GM15510 (cell line): ENCODE data around the gene FARS2.

Experiments
- POLR2A ChIP-seq: IDR thresholded peaks from 3 replicates; pipeline ENCODE4 v1.6.1; 2011; ENCODE audit warnings: borderline replicate concordance; ENCODE audit not compliant: insufficient read length; ENCODE audit errors: extremely low read depth

The FARS2 gene

DNA sequence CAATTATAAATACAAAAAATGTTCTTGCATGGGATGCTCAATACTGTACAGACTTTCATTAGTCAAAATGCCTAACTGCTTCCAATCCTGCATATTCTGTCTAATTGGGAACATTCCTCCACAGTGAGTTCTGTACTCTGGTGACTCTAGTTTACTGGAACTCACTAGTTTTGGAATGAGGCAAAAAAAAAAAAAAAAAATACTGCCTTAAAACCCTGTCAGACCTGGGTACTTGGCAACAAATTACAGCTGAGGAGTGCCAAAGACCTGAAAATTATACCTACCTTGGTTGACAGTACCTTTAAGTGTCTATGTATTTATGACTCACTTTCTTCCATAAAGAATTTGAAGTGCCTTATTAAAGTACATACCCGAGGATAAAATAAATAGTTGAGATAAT is 276.7 kb downstream of the FARS2 start:
- no peak for TF ChIP-seq POLR2A

DNA sequence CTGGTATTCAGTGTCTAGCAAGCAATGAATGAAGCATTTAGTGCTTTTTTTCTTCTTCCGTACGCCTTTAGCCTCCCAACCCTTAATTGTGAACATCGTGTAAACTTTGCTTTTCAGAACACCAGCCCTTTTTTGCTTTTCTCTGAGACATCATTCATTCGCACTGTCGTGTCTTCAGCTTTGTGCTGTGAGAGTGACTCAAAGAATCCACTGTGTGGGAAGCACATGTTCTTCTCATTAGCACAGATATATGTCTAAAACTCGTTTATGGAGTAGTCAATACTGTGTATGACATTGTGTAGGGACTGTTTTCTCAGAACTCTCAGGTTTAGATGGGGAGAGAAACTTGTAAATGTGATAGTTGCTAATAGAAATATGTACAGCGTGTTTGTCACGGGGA is 279.1 kb downstream of the FARS2 start:
- TF ChIP-seq POLR2A, result no peak

DNA sequence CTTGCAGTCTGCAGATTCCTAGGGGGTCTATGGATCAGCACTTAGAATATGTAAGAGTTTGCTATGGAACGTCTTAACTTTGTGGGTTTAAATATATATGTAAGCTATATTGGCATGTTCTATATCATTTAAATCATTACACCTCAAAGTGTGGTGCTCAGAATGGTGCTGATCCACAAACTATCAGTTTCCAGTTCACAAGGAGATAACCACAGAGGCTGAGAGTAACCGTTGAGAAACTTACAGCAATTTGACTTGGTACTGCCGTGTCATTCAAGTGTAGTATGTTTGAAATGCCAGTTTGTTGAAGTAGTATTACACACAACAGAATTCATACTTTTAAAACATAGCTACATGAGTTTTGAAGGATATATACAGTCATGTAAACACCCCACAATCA is 279.7 kb downstream of the FARS2 start:
- TF ChIP-seq POLR2A, result no peak

GRCh38 chr6:5541751-5542432 is 280.6 kb downstream of the FARS2 start:
- TF ChIP-seq POLR2A, result no peak

GRCh38 chr6:5547556-5547955 is 286.2 kb downstream of the FARS2 start:
- TF ChIP-seq POLR2A, result no peak

GRCh38 chr6:5550631-5551030 is 289.3 kb downstream of the FARS2 start:
- no peak for TF ChIP-seq POLR2A

DNA sequence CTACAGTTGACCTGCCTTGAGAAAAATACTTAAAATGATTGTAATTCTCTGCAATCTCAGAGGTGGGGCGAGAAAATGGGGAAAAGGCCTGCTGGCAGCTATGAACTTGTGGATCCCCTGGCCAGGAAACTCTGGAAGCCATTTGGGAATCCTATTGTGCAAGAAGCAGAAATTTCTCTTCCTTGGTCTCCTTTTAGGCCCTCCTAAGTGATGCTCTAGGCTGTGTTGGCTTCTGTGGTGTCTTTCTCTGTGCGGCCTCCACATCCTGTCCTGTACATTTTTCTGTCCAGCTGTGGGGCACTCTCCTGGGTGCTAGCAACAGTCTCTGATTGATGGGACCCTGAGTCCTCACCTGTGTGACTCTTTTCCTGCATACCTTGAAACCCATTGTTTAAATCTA is 290.9 kb downstream of the FARS2 start:
- TF ChIP-seq POLR2A, result no peak

GRCh38 chr6:5553767-5554166 is 292.5 kb downstream of the FARS2 start:
- TF ChIP-seq POLR2A, result no peak

GRCh38 chr6:5554226-5554625 is 292.9 kb downstream of the FARS2 start:
- no peak for TF ChIP-seq POLR2A

DNA sequence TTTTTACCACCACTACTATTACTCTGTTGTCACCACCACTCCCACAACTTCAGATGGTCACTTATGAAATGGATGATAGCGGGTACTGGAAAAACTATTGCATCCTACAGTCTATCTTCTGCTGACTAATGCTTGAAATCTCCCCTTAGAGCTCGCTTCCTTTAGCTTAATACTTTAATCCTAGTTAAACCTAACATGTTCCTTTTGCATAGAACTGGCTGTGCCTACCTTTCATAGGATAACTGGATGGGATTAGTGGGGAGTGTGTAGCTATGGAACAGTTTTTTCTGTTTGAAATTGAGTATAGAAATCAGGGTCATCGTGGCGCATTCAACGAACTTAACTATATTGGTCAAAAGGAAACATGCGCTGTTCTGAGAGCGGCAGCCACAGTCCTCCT is 294.7 kb downstream of the FARS2 start:
- no peak for TF ChIP-seq POLR2A

- TF ChIP-seq POLR2A, result no peak
Measured at GRCh38 chr6:5557506-5557905, 296.2 kb downstream of the FARS2 start.

GRCh38 chr6:5559651-5560050 is 298.3 kb downstream of the FARS2 start:
- no peak for TF ChIP-seq POLR2A

- no peak for TF ChIP-seq POLR2A
Measured at GRCh38 chr6:5562277-5562676, 301.0 kb downstream of the FARS2 start.

GRCh38 chr6:5563086-5563485 is 301.8 kb downstream of the FARS2 start:
- no peak for TF ChIP-seq POLR2A

DNA sequence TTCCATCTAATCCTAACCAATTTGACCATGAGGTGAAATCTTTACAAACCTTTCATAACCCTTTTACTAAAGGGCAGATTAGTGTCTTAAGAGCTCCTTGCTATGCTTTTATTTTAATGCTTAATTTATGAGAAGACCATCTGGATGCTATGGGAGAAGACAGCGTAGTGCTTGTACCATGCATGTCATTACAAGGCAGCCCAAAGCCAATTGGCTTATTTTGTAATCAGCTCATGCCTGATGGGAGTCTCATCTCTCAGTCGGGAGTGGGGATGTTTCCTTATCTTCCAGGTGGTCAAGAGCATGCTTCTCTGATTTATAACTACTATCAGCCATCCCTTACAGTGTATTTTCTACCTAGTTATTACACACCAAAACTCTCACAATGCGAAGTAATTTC is 304.7 kb downstream of the FARS2 start:
- TF ChIP-seq POLR2A, result no peak

GRCh38 chr6:5566718-5567117 is 305.4 kb downstream of the FARS2 start:
- no peak for TF ChIP-seq POLR2A

GRCh38 chr6:5567352-5567751 is 306.0 kb downstream of the FARS2 start:
- no peak for TF ChIP-seq POLR2A
